GM19372 (cell line): ENCODE results near the gene DPH1.

Source experiments
- ATAC-seq: cut with Tn5 transposase; IDR thresholded peaks from one replicate; pipeline ENCODE4 v1.9.1; 2021; ENCODE audit warnings: mild to moderate bottlenecking, low read depth, moderate library complexity; ENCODE audit not compliant: unreplicated experiment

Gene DPH1

DNA sequence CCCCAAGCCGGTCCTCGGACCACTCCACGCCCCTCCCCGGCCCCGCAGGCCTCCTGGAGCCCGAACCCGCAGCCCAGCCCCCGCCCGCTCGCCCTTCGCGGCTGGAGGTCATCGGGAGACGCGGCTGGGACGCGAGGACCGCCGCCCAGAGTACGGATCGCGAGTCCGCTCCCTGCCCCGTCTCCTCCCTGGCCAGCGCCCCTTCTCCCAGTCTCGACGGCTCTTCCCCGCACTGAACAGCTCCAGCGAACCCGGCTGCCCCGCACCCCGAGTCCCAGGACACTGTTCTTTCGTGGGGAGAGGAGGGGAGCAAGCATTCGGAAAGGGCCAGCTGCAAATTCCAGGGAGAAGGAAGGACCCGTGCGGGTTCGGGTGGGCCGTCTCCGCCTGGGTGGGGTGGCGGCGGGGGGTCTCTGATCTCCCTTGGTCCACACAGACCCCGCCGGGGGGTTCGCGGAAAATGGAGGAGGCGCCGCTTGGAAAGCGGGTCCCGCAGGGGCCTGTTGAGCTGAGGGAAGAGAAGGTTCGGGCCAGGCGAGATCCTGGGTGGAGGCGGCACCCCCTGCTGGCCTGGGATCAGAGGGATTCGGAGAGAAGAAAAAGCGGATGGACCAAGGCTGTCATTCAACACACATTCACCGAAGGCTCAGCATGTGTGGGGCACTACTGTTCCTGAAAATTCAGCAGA is 4.2 kb upstream of the DPH1 start:
- ATAC-seq: no peak

DNA sequence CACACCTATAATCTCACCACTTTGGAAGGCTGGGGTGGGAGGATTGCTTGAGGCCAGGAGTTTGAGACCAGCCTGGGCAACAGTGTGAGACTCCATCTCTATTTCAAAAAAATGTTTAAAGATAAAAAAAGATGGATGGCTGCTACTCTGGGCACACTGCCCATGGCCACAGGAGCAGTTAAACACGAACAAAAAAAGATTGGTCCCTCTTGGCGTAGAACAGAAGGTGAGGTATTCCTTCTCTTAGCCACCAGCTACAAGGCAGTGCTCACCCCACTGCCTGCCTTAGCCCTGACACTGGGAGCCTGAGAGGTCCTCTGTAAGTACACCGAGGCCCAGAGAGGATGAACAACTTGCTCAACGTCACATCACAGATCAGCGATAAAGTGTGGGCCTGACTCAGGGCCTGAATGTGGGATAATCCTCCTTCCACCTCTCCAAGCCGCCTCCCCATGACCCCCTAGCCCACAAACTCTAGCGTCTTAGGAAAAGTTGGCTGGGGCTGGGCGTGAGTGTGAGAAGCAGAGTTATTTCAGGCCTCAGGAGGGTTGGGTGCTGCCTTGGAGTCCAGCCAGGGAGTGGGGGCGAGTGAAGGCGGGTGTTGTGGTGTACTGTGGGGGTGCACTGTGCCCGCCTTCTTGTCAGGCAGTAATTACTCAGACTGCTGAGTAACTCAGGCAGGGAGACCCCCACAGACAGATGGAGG is 2.3 kb upstream of the DPH1 start:
- no peak for ATAC-seq

DNA sequence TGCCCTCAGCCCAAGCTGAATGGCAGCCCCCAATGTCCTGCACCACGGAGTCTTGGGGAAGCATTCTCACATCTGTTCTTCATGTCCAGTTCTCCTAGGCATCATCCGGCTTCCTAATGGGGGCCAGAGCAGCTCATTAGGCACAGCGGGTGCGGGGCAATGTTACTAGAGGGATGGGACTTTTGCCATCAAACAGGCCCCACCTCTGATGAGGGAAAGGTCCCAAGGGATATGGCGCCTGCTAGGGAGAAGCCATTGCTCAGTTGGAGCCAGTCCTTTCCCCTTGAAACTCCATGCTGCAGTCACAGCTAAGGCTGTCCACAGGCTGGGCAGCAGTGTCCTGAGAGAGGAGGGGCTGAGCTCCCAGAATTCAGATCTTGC is 1.7 kb upstream of the DPH1 start:
- no peak for ATAC-seq

DNA sequence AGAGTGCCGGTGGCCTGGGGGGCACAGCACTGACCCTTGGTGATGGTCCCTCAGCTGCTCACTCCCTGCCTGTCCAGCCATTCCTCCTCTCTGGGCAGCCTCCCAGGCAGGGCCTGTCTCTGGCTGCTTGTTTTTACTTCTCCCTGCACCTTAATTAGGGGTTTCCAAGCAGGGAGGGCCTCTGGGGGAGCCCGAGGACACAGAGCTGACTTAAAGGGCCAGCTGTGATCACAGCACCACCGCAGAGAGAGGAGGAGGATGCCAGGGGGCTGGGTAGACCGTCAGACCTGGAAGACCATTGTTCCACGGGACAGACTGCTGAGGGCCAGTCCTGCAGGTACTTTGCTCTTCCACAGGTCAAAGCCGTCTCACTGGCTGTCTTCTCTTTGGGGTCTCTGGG is 1.2 kb upstream of the DPH1 start:
- ATAC-seq: no peak

DNA sequence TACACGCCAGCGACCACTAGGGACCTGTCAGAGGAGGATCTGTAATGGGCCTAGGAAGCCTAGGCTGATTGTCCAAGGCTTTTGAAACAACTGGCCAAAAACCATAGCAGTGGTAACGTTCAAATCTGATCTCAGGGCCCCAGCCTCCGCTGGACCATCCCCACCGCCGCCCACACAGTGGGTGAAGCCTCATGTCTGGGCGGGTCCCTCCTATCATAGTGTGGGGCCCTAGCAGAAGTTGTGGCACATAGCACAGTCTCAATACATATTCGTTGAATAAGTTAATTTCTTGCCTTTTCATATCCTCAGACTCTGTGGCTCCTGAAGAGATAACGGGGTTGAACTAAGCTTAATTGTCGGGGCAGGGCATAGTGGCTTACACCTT is 818 bp downstream of the DPH1 start:
- ATAC-seq: no peak

DNA sequence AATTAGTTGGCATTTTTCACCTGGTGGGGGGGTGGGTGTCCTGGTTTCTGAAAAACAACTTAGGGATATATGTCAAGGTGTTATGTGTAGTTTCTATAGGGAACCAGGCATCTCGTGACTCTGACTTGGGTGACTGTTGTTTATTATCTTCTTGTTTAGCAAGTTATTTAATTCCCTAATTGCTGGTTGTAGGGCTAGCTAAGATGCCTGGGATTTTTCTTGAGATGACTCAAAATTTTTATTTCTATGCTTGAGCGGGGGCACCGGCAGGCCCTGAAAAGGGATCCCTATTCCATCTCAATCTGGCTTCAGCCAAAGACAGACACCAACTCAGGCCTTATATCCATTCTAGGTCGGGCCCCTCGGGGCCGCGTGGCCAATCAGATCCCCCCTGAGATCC is 3.2 kb downstream of the DPH1 start:
- no peak for ATAC-seq

DNA sequence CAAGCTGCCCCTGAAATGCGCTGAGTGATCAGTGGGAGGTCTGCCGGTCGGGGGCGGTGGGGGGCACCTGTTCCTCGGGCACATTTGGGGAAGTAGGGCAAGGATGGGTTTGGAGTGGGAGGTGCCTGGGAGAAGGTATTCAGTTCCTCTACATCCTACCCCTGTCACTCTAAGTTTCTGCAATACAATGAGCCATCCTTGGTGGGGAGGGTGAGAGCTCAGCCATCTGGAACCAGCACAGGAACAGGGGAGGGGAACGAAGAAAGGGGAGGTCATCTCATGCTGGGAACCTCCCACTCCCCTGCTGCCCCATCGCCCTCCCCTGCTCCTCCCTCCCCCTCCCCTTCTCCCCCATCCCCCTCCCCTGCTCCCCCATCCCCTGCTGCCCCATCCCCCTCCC is 4.2 kb downstream of the DPH1 start:
- ATAC-seq: no peak

DNA sequence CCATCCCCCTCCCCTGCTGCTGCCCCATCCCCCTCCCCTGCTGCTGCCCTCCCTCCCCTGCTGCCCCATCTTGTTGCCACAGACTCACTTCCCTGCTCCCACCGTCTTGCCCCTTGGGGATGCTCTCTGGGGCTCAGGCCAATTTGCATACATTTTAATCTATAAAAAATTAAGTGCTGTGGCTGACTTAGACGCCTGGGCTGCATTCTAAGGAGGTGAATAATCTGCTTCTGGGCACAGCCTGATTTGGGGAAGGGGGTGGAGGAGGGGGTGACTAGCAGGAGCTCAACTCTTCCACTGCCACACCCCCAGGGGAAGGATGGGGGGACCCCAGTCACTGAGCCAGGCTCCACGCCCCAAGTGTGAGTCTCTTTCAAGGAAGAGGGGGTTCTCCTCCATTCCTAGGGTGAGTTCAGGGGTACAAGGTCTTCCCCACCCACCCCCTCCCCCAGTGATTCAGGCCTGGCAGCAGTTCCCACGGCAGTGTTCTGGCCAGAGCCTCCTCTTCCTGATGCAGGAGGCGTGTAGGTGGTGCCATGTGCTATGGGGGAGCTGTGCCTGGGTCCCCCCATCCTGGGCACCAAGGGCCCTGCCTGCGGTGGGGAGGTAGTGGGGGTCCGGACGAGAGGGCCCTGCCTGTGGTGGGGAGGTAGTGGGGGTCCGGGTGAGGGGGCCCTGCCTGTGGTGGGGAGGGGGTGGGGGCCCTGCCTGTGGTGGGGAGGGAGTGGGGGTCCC is 5.0 kb downstream of the DPH1 start:
- ATAC-seq: no peak

DNA sequence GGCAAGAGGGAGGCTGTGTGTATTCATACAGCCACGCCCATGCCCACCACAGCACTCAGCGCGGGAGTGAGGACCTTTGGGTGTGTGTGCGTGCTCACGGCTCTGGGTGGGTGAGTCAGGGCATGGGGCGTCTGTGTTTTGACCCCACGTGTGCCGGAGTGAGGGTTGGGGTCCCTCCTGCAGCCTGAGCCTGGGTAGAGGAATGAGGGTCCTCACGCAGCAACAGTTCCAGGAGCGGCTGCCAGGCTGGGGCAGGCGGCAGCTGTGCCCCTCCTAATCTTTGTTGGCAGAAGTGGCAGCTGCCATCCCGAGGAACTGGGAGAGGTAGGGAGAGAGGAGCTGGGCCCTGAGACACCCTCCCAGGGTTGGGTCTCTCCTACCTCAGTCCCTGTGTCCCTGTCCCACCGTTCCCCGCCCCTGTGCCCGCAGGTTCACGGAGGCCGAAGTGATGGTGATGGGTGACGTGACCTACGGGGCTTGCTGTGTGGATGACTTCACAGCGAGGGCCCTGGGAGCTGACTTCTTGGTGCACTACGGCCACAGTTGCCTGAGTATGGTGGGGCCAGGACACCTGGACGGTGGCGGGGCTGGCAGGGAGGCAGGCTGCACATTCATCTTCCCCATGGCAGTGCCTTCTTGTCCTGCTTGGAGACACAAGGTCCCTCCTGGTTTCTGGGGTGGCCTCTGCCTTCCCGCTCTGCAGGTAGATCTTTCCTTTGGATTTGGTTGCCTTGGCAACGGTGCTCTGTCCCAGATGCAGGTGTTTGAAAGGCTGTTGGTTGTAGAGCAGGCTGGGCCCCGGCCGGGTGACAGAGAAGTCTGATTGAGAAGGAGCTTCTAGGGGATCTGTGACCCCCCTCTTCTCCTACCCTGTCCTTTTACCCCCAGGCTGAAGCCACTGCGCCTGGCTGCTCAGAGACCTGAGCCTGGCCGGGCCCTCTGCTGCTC is 5.9 kb downstream of the DPH1 start:
- no peak for ATAC-seq

DNA sequence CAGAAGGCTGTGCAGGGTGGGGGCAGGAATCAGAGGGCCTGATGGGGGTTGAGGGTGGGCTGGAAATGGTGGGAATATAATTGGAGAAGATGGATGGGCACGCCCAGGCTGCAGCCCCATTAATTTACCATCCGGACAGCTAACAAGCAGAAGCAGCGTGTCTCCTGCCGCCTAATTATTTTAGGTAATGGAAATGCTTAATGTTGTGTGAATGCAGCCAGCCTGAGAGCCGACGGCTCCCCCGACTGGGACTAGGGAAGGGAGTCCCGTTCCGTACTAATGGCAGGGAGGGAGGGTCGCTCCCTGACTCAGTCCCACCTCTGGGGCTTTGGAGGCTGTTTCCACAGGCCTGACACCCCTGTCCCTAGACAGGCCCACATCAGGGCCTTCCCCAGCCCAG is 7.2 kb downstream of the DPH1 start:
- no peak for ATAC-seq

DNA sequence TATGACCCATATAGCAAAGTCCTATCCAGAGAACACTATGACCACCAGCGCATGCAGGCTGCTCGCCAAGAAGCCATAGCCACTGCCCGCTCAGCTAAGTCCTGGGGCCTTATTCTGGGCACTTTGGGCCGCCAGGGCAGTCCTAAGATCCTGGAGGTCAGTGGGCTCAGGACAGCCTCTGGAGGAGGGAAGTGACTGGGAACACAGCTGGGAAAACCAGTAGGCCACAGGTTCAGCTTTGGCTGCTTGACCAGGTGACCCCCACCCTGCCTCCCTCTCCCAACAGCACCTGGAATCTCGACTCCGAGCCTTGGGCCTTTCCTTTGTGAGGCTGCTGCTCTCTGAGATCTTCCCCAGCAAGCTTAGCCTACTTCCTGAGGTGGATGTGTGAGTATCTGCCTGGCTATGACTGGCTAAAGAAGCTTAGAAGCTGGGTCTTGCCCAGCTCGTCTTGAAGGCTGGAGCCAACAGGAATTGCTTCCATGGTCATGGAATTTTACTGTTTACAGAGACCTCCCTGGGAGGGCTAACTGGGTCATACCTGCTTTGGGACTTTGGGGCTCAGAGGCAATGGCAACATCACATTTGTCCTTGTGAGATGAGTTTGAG is 10.4 kb downstream of the DPH1 start:
- no peak for ATAC-seq

DNA sequence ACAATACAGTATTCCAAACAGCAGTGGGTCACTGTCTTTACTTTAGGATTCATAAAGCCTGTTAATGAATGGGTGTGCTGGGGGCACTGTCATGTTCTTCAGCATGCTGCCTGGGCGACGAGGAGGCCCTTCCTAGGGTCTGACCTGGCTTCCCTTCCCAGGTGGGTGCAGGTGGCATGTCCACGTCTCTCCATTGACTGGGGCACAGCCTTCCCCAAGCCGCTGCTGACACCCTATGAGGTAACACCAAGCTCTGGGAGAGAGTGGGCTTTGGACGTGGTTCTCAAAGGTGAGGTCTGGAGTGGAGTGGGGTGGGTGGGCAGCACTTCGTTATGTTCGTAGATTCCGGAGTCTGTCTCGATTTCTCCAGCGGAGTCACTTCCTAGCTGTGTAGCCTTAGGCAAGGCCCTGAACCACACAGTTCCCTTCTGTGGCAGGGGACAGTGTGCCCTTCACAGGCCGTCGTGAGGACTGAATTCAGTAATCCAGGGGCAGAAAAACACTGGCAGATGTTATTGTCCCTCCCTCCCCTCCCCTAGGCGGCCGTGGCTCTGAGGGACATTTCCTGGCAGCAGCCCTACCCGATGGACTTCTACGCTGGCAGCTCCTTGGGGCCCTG is 11.1 kb downstream of the DPH1 start:
- no peak for ATAC-seq

DNA sequence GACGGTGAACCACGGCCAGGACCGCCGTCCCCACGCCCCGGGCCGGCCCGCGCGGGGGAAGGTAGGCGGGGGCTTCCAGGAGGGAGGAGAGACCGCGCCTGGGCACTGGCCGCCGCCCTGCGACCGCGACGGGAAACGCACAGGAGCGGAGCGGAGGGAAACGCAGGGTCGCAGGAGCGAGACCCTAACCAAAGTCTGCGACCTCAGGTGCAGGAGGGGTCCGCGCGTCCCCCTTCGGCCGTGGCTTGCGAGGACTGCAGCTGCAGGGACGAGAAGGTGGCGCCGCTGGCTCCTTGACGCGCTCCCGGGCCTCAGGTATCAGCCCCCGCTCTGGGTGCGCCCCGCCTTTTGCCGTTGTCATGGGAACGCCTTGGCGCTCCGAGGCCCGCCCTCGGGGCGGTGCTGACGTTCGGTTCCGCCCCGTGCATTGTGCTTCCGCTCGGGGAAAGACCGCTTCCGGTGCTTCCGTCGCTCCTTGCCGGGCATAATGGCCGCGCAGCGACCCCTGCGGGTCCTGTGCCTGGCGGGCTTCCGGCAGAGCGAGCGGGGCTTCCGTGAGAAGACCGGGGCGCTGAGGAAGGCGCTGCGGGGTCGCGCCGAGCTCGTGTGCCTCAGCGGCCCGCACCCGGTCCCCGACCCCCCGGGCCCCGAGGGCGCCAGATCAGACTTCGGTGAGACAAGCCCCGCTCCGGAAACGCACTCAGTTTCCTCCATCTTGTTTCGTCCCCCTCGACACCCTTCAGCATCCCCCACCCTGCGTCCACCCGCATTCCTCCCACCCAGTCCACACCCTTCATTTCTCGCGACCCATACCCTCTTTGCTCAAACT is 11.8 kb downstream of the DPH1 start, which contains the start of gene OVCA2:
TSS of gene OVCA2 (plus strand) at position 462 of the 829 bp plus-strand sequence. CDS start at position 488, 26 bp downstream.
- peak; percentile 95 for ATAC-seq

DNA sequence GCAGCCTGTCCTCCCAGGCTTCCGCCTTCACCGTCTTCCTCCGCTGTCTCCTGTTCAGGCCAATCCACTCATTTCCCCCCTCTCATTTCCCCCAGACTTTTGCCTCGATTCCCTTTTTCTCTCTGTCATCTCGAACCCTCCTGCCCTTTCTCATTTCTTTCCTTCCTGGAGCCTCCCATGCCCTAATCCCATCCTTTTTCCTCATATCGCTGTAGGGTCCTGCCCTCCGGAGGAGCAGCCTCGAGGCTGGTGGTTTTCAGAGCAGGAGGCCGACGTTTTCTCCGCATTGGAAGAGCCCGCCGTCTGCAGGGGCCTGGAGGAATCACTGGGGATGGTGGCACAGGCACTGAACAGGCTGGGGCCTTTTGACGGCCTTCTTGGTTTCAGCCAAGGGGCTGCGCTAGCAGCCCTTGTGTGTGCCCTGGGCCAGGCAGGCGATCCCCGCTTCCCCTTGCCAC is 12.5 kb downstream of the DPH1 start:
- no peak for ATAC-seq

DNA sequence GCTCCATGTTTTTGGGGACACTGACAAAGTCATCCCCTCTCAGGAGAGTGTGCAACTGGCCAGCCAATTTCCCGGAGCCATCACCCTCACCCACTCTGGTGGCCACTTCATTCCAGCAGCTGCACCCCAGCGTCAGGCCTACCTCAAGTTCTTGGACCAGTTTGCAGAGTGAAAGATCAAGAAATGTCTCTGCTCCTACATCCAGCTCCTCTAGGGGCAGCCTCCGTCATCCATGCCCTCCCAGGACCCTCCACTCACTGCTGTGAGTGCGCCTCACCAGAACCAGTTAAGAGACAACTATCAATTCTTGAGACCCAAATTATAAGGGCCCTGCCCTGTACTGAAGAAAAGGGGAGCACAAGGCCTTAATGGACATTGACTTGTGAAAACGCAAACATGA is 13.0 kb downstream of the DPH1 start:
- no peak for ATAC-seq

DNA sequence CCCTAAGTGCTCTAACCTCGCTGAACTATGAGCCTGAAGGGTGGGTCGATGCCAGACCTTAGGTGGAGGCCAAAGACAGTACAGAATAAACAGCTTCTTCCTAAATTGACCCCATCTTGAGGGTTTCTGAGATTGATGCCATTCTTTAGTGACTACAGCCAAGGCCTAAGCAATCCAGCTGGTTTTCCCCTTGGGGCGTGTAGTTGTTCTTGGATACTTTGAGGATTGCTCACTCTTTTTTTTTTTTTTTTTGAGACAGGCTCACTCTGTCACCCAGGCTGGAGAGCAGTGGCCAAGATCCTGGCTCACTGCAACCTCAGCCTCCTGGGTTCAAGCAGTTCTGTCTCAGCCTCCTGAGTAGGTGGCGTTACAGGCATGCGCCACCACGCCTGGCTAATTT is 13.8 kb downstream of the DPH1 start:
- ATAC-seq: no peak

DNA sequence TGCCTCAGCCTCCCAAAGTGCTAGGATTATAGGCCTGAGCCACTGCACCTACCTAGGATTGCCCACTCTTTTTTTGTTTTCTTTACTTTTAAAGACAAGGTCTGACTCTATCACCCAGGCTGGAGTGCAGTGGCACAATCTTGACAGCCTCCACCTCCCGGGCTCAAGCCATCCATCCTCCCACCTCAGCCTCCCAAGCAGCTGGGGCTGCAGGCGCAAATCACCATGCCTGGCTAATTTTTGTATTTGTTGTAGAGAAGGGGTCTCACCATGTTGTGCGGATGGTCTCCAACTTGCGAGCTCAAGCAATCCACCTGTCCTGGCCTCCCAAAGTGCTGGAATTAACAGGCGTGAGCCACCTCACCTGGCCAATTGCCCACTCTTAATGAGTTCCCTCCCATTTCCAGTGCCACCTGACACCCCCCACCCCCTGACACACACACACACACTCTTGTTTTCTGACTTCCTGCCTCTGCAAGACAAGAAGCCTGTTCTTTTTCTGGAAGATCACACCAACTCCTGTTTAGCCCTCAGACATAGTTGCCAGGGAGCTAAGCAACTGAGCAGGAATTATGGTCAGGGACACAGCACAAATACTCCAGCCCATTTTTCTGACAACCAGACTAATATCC is 14.4 kb downstream of the DPH1 start:
- ATAC-seq: no peak

DNA sequence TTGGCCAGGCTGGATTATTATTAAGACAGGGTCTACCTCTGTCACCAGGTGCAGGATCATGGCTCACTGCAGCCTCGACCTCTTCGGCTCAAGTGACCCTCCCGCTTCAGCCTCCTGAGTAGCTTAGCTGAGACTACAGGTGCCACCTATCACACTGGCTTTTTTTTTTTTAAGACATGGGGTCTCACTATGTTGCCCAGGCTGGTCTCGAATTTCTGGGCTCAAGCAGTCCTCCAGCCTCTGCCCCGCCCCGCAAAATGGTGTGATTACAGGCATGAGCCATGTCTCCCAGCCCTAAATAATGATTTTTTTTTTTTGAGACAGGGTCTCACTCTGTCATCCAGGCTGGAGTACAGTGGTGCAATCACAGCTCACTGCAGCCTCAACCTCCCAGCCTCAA is 17.6 kb downstream of the DPH1 start:
- ATAC-seq: no peak
